RWPE1 (cell line): Measurements from ENCODE around the gene TET1.
"Not testable (repeated sequence)": the region's sequence is repeated elsewhere in the genome, so short reads cannot be mapped to it uniquely, and the experiment has no call there.

Experiments used
- CTCF ChIA-PET: fragments of 350-600 bp; sonication (Branson Sonifier 250); formaldehyde crosslinking; extraction: SDS; loops from one replicate; lab custom pipeline; 2021; lab: Yijun Ruan, JAX
- POLR2A ChIA-PET: fragments of 400-600 bp; formaldehyde crosslinking; extraction: SDS; loops from one replicate; lab custom pipeline; 2020; ENCODE audit warnings: antibody characterized with exemption; ENCODE audit not compliant: low non-redundant PET; lab: Yijun Ruan, JAX
- DNase-seq: peaks from one replicate; pipeline ENCODE4 v3.0.0; 2012; ENCODE audit warnings: low spot score
- H3K27ac ChIP-seq: fragments of 450-650 bp; 2 replicates; pipeline ENCODE4 v1.5.1; 2017
- TF ChIP-seq, protein P1 (sequence below): fragments of 450-650 bp; conservative IDR thresholded peaks from 2 replicates; pipeline ENCODE4 v1.5.1; 2017; ENCODE audit warnings: low read depth, mild to moderate bottlenecking

TET1 gene

DNA sequence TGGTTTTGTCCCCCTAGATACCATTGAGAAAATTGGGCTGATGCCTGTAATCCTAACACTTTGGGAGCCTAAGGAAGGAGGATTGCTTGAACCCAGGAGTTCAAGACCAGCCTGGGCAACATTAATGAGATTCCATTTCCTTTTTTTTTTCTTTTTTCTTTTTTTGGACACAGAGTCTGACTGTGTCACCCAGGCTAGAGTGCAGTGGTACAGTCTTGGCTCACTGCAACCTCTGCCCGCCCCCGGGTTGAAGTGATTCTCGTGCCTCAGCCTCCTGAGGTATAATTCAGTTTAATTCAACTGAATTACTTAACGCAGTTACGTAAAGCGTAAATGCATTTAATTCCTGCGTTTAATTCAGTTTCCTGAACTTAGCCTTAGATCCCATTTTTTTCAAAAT, 174.2 kb downstream of the TET1 start:
- ChIA-PET POLR2A (no interaction called here), CTCF (no interaction called here)
- H3K27ac ChIP-seq, result no peak overlapping the region
- TF ChIP-seq, protein P1, sequence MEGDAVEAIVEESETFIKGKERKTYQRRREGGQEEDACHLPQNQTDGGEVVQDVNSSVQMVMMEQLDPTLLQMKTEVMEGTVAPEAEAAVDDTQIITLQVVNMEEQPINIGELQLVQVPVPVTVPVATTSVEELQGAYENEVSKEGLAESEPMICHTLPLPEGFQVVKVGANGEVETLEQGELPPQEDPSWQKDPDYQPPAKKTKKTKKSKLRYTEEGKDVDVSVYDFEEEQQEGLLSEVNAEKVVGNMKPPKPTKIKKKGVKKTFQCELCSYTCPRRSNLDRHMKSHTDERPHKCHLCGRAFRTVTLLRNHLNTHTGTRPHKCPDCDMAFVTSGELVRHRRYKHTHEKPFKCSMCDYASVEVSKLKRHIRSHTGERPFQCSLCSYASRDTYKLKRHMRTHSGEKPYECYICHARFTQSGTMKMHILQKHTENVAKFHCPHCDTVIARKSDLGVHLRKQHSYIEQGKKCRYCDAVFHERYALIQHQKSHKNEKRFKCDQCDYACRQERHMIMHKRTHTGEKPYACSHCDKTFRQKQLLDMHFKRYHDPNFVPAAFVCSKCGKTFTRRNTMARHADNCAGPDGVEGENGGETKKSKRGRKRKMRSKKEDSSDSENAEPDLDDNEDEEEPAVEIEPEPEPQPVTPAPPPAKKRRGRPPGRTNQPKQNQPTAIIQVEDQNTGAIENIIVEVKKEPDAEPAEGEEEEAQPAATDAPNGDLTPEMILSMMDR, result no peak
- DNase-seq, result no peak

DNA sequence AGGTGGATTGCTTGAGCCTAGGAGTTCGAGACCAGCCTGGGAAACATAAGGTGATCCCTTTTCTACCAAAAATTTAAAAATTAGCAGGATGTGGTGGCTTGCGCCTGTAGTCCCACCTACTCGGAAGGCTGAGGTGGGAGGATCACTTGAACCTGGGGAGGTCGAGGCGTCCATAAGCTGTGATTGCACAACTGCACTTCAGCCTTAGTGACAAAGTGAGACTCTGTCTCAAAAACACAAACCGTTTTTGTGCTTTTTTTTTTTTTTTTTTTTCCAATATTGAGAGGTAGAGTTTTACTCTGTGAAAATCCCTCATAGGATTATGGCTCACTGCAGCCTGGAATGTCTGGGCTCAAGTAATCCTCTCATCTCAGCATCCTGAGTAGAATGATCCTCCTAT, 175.0 kb downstream of the TET1 start:
- ChIA-PET CTCF (no interaction called here), POLR2A (no interaction called here)
- H3K27ac ChIP-seq, result no peak overlapping the region

DNA sequence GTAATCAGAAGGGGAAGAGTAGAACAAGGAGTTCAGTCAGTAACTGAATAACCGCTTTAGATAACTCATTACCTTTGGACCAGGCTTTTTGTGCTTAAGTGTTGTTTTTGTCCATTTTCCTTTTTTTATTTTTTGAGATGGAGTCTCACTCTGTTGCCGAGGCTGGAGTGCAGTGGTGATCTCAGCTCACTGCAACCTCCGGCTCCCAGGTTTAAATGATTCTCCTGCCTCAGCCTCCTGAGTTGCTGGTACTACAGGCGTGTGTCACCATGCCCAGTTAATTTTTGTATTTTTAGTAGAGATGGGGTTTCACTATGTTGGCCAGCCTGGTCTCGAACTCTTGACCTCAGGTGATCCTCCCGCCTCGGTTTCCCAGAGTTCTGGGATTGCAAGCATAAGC, 175.6 kb downstream of the TET1 start:
- DNase-seq, H3K27ac ChIP-seq, CTCF ChIA-PET: not testable (repeated sequence)
- POLR2A ChIA-PET, result interaction anchor here (0.6 kb wide), 1 partner anchor 199 kb away, joined by 6 read pairs; no protein-coding TSS in a partner anchor

More for the DNA sequence above, 175.0 kb downstream of the TET1 start:
- TF ChIP-seq, protein P1, result no peak
- DNase-seq, result no peak

DNA sequence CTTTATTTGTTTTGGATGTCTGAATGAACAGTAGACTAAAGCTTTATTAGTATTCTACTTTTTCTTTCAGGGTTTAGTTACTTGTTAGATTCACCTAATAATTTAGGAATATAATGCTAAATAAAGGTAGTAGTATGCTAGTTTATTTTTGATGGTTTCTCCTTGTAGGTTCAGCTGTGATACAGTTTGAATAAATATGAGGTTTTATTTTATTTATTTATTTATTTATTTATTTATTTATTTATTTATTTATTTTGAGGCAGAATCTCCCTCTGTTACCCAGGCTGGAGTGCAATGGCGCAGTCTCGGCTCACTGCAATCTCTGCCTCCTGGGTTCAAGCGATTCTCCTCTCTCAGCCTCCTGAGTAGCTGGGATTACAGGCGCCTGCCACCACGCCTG, 180.5 kb downstream of the TET1 start:
- H3K27ac ChIP-seq, POLR2A ChIA-PET, DNase-seq: not testable (repeated sequence)
- CTCF ChIA-PET, result interaction anchor here (0.6 to 1.1 kb wide), 2 partner anchors 157 to 190 kb away, joined by 3 read pairs; no protein-coding TSS in a partner anchor

DNA sequence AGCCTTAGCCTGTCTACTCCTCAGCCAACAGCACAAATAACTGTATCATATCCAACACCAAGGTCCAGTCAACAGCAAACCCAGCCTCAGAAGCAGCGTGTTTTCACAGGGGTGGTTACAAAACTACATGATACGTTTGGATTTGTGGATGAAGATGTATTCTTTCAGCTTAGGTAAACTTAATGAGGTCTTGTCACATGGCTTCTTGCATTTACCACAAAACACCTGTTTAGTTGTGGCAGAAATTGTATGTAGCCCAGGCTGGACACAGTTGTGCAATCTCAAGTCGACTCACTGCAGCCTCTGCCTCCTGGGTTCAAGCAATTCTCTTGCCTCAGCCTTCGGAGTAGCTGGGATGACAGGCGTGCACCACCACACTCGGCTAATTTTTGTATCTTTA, 182.3 kb downstream of the TET1 start:
- TF ChIP-seq, protein P1, result no peak
- no peak for DNase-seq
- no peak overlapping the region for H3K27ac ChIP-seq
- ChIA-PET CTCF (interaction anchor here (0.6 to 0.7 kb wide), 2 partner anchors 12 to 245 kb away, joined by 3 read pairs; no protein-coding TSS in a partner anchor), POLR2A (interaction anchor here (0.8 kb wide), 1 partner anchor 313 kb away, joined by 5 read pairs; no protein-coding TSS in a partner anchor)
